Subcutaneous adipose tissue (tissue), 4 donors: ENCODE measurements around the gene AUTS2. TPM values are rescaled to one million over a fixed set of nuclear protein-coding genes. Genes with fewer than 3 reads are reported as not detected.

Source experiments
- CTCF ChIP-seq: fragments of 450-650 bp; IDR thresholded peaks from one replicate; pipeline ENCODE4 v1.5.1; 2016; ENCODE audit warnings: low read depth, mild to moderate bottlenecking, control low read depth, antibody characterized with exemption, moderate library complexity
- total RNA-seq, 4 donors: library from RNA; depleted of rRNA; stranded (reverse); fragments of >200 nt; gene quantifications; one replicate each; pipeline ENCODE4 v1.1.0, GENCODE V29; 2016

The AUTS2 gene
- total RNA-seq, 4 donors from 2014 or later: 22.4 to 46.9 (median 27.4) TPM

GRCh38 chr7:70592171-70592570, 993.9 kb downstream of the AUTS2 start:
- TF ChIP-seq CTCF: no peak

- TF ChIP-seq CTCF: no peak
These were observed 995.9 kb downstream of the AUTS2 start for GRCh38 chr7:70594170-70594569.

GRCh38 chr7:70595370-70595754, 997.1 kb downstream of the AUTS2 start:
- no peak for TF ChIP-seq CTCF

GRCh38 chr7:70595755-70596597, 997.7 kb downstream of the AUTS2 start:
- TF ChIP-seq CTCF: no peak

- no peak for TF ChIP-seq CTCF
These were observed 998.3 kb downstream of the AUTS2 start for GRCh38 chr7:70596598-70596913.

- TF ChIP-seq CTCF: no peak
These were observed 998.8 kb downstream of the AUTS2 start for GRCh38 chr7:70597066-70597465.

- no peak for TF ChIP-seq CTCF
These were observed 1000.7 kb downstream of the AUTS2 start for GRCh38 chr7:70598976-70599375.
